NCI-H1694 treated with DMSO at 0.1 percent for 48 hours (cell line): ENCODE measurements around the gene LTA4H.
"Not testable (repeated sequence)": the region's sequence is repeated elsewhere in the genome, so short reads cannot be mapped to it uniquely, and the experiment has no call there.

Experiments
- DNase-seq: peaks from one replicate; lab custom pipeline; 2025; lab: John Stamatoyannopoulos, UW

LTA4H gene

GRCh38 chr12:96035283-96036236 lies at the start of gene LTA4H:
TSS of gene LTA4H (minus strand) at chr12:96035587. CDS start at chr12:96035519, 68 bp downstream.
- peak; percentile 97 for DNase-seq

- no peak for DNase-seq
These were observed 49.2 kb upstream of the LTA4H start for GRCh38 chr12:96084624-96085023.

GRCh38 chr12:96083020-96083719 lies 47.8 kb upstream of the LTA4H start:
- DNase-seq: no peak

DNA sequence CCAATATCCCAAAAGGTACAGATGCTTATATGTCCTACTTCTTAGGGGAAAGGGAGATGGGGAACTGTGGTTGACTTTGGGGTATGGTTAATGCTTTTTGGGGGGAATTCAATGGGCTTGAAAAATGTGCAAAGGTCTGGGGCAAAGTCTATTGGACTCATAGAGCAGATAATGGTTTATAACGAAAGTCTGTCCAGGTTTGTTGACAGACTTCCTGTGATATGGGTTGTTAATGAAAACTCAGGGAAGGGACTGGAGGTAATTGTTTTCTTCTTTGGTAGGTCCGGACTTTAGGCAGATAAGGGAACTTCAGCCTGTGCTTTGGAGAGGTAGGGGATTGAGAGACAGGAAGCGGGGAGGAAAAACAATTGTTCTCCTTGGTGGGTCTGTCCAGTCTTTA lies 46.2 kb upstream of the LTA4H start:
- DNase-seq: no peak

- DNase-seq: peak; percentile 43
These were observed 43.1 kb upstream of the LTA4H start for GRCh38 chr12:96078231-96079135.

GRCh38 chr12:96077081-96077480 lies 41.7 kb upstream of the LTA4H start:
- no peak for DNase-seq

GRCh38 chr12:96075560-96075959 lies 40.2 kb upstream of the LTA4H start:
- no peak for DNase-seq

DNA sequence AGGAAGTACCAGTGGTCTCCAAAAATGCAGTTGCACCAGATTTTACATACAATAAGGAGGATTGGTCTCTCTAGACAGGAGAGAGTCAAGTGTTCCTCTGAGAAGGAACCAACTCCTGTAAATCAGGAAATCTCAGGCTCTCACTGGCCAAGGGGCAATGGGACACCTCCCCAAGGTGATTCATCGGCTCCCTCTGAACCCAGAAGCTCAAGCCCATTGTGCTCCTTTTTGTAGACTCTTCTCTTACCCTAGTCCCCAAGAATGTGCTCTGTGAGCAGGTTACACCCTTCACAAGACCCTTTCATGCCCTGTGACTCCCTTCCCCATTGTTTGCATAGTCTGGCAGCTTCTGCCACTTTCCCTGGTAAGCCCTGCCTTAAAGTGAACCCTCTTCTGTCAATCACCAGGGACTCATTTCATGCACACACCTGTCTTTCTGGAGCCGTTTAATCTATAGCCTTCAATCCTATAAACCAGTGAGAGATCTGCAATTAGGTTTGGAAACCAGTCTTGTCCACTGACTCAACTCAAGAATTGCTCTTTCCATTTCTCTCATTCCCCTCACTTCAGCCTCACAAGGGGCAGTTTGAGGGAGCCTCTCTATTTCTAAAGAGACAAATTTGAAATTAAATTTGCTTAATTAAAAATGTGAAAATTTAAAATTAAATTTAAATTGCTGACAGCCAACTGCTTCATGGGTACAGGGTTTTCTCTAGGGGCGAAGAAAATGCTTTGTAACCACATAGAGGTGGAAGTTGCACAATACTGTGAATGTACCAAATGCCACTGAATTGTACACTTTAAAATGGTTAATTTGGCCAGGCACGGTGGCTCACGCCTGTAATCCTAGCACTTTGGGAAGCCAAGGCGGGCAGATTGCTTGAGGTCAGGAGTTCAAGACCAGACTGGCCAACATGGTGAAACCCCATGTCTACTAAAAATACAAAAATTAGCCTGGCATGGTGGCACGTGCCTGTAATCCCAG lies 38.3 kb upstream of the LTA4H start:
- peak; percentile 39 for DNase-seq

- peak; percentile 97 for DNase-seq
These were observed 35.4 kb upstream of the LTA4H start for GRCh38 chr12:96070670-96071279.

- DNase-seq: no peak
These were observed 34.3 kb upstream of the LTA4H start for GRCh38 chr12:96069511-96070231.

- no peak for DNase-seq
These were observed 33.2 kb upstream of the LTA4H start for GRCh38 chr12:96068636-96069035.

DNA sequence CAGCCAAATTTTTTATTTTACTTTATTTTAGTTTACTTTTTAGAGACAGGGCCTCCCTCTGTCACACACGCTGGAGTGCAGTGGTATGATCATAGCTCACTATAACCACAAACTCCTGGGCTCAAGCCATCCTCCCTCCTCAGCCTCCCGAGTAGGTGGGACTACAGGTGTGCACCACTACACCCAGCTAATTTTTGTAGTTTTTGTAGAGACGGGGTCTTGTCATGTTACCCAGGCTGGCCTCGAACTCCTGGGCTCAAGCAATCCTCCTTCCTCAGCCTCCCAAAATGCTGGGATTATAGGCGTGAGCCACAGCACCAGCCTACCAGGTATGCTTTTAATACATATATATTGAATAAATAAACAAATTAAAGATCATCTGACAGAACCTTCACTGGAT lies 32.7 kb upstream of the LTA4H start:
- DNase-seq: no peak

GRCh38 chr12:96065776-96066175 lies 30.4 kb upstream of the LTA4H start:
- DNase-seq: not testable (repeated sequence)

DNA sequence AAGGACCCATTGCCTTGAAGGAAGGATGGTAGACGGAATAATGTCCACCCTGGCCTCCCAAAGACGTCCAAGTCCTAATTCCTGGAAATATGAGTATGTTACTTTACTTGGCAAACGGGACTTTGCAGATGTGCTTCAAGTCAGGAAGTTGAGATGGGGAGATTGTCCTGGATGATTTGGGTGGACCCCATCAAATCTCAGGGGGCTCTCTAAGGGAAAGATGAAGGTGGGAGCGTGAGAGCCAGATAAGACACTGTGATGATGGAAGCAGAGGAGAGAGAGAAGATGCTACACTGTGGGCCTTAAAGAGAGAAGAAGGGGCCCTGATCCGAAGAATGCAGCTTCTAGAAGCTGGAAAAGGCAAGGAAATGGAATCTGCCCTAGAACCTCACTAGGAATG lies 29.6 kb upstream of the LTA4H start:
- no peak for DNase-seq

DNA sequence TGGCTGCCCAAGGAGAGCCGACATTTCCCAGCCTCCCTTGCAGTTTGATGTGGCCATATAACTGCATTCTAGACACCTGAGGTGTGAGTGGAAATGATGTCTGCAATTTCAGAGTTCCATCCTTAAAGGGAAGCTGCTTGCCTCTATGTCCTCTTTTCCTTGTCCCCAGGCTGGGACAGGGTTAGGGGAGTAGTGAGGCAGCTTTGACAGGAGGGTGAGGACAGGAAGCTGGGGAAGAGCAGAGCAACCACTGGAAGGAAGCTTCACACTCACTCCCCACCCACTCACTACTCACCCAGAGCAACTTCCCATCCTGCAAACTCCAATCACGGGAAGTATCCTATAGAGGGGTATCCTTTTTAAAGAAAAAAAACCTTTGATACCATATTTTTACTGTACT lies 28.9 kb upstream of the LTA4H start:
- DNase-seq: no peak

GRCh38 chr12:96063046-96063445 lies 27.7 kb upstream of the LTA4H start:
- peak; percentile 24 for DNase-seq

DNA sequence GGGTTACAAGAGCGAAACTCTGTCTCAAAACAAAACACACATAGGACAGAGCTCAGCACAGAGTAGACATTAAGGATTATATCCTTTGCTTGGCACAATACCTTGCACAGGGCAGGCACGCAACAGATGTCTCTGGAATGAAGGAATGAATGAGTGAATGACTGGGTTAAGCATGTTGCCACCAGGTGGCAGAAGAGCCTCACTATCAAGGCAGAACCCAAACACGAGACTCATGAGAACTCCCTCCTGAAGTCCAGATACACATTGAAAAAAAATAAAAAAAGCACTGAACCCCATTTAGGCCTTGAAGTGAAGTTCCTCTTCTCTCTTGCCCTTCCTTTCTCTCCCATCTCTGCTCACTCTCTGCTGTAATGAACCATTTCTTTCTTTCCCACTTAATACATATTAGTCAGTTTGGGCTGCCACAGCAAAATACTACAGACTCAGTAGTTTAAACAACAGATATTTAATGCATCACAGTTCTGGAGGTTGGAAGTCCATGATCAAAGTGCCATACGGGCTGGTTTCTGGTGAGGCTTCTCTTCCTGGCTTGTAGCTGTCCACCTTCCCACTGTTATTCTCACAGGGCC lies 26.6 kb upstream of the LTA4H start:
- peak; percentile 82 for DNase-seq

DNA sequence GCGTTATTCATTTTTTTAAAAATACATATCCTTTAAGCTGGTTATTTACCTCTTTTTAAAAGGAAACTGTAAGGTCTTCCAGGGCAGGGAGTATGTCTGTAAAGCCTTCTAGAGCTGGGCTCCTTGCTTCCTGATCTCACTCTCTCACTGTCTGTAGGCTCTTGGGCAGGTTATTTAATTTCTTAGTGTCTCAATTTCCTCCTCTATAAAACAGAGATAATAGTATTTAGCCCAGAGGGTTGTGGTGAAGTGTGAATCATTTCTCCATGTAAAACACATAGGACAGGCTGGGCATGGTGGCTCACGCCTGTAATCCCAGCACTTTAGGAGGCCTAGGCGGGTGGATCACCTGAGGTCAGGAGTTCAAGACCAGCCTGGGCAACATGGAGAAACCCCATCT lies 25.9 kb upstream of the LTA4H start:
- no peak for DNase-seq

GRCh38 chr12:96060041-96060440 lies 24.7 kb upstream of the LTA4H start:
- DNase-seq: no peak
